NCI-H2029 (cell line): ENCODE measurements around the gene AGO4.

Source experiments
- DNase-seq: peaks from one replicate; lab custom pipeline; 2025; lab: John Stamatoyannopoulos, UW

Gene AGO4

GRCh38 chr1:35894656-35895055, 86.8 kb downstream of the AGO4 start:
- no peak for DNase-seq

- no peak for DNase-seq
These were observed 92.1 kb downstream of the AGO4 start for GRCh38 chr1:35899941-35900340.

GRCh38 chr1:35901235-35901634, 93.4 kb downstream of the AGO4 start:
- no peak for DNase-seq

- no peak for DNase-seq
These were observed 94.9 kb downstream of the AGO4 start for GRCh38 chr1:35902671-35903070.
